GM12892 (cell line): ENCODE data around the gene CHST10.

Experiments
- POLR2A ChIP-seq: IDR thresholded peaks from 2 replicates; pipeline ENCODE4 v1.6.1; 2011; ENCODE audit warnings: low read depth, low read length, control low read depth
- POLR2AphosphoS5 ChIP-seq: IDR thresholded peaks from 2 replicates; pipeline ENCODE4 v1.6.1; 2011; ENCODE audit warnings: low read depth, low read length, control low read depth
- TAF1 ChIP-seq: IDR thresholded peaks from 2 replicates; pipeline ENCODE4 v1.6.1; 2011; ENCODE audit warnings: low read depth, mild to moderate bottlenecking, control low read depth, low read length, borderline replicate concordance

DNA sequence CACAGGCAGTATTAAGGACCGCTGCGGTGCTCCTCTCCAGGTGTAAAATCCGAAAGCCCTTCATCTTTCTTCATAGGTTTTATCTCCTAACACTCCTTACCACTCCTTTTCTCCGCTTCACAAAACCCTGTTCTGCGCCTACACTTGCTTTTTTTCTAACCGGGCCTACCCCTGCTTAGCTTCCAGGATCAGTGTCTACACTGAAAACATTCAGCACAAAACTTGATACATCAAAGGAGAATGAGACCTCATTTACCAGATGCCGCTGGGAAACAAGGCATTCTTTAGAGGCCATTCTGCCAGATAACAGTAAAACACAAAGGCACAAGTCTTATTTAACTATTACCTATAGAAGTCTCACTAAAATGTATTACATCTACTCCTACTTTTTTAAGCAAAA is 13.1 kb downstream of the CHST10 start:
- TF ChIP-seq POLR2AphosphoS5 = no peak
- TF ChIP-seq POLR2A = no peak
- TF ChIP-seq TAF1 = no peak
